HEK293 (cell line): ENCODE measurements around the gene TYRO3.

Source experiments
- CTCF ChIA-PET: fragments of 350-600 bp; formaldehyde crosslinking; extraction: SDS; loops from one replicate; lab custom pipeline; 2021; ENCODE audit warnings: antibody characterized with exemption; lab: Yijun Ruan, JAX
- POLR2A ChIA-PET: fragments of 300-600 bp; formaldehyde crosslinking; extraction: SDS; loops from one replicate; lab custom pipeline; 2020; ENCODE audit warnings: antibody characterized with exemption, inconsistent platforms; lab: Yijun Ruan, JAX
- H3K27ac ChIP-seq: fragments of 200-500 bp; sonication (Bioruptor generic); 2 replicates; pipeline ENCODE4 v1.5.1; 2014; ENCODE audit warnings: low read depth, low read length, control low read depth, inconsistent platforms; ENCODE audit errors: extremely low read depth
- H3K36me3 ChIP-seq, 2 experiments: fragments of 200-500 bp in 1 of 2; sonication (Bioruptor generic) in 1 of 2; 1 replicate in 1 of 2; 2 replicates in 1 of 2; pipeline ENCODE4 v1.5.1; 2014 to 2017; ENCODE audit warnings: inconsistent platforms in 2 of 2, low read length in 2 of 2; ENCODE audit not compliant: control insufficient read depth in 2 of 2, insufficient read depth in 1 of 2
- H3K4me1 ChIP-seq: fragments of 200-500 bp; sonication (Bioruptor generic); 2 replicates; pipeline ENCODE4 v1.5.1; 2014; ENCODE audit warnings: mild to moderate bottlenecking, low read length, inconsistent platforms; ENCODE audit not compliant: control insufficient read depth, insufficient read depth
- H3K4me3 ChIP-seq: 2 replicates; pipeline ENCODE4 v1.5.1; 2011; ENCODE audit warnings: low read depth, mild to moderate bottlenecking, control low read depth, low read length, moderate library complexity
- H3K9me3 ChIP-seq: fragments of 200-500 bp; sonication (Bioruptor generic); 2 replicates; pipeline ENCODE4 v1.5.1; 2014; ENCODE audit warnings: low read depth, low read length, inconsistent platforms; ENCODE audit not compliant: control insufficient read depth, insufficient read depth
- FEZF1 ChIP-seq: fragments of 450-650 bp; formaldehyde crosslinking; IDR thresholded peaks from 2 replicates; pipeline ENCODE4 v1.5.1; 2016; ENCODE audit warnings: missing biosample characterization, missing genetic modification characterization
- GLI4 ChIP-seq: fragments of 450-650 bp; formaldehyde crosslinking; IDR thresholded peaks from 2 replicates; pipeline ENCODE4 v1.5.1; 2016; ENCODE audit warnings: missing biosample characterization, missing genetic modification characterization
- GLIS1 ChIP-seq: fragments of 450-650 bp; formaldehyde crosslinking; IDR thresholded peaks from 2 replicates; pipeline ENCODE4 v1.5.1; 2016; ENCODE audit warnings: missing biosample characterization, missing genetic modification characterization
- HOXD13 ChIP-seq: sonication (generic); formaldehyde crosslinking; IDR thresholded peaks from 2 replicates; pipeline ENCODE4 v1.8.0; 2022; ENCODE audit warnings: missing genetic modification reagents, borderline replicate concordance
- PRDM1 ChIP-seq: fragments of 450-650 bp; formaldehyde crosslinking; IDR thresholded peaks from 2 replicates; pipeline ENCODE4; 2016; ENCODE audit warnings: missing biosample characterization, missing genetic modification characterization
- RBAK ChIP-seq: fragments of 450-650 bp; formaldehyde crosslinking; IDR thresholded peaks from 2 replicates; pipeline ENCODE4 v1.5.1; 2016; ENCODE audit warnings: missing biosample characterization, missing genetic modification characterization
- SP7 ChIP-seq: fragments of 450-650 bp; formaldehyde crosslinking; IDR thresholded peaks from 2 replicates; pipeline ENCODE4 v1.5.1; 2016; ENCODE audit warnings: missing biosample characterization, missing genetic modification characterization
- ZBTB17 ChIP-seq: fragments of 450-650 bp; formaldehyde crosslinking; IDR thresholded peaks from 2 replicates; pipeline ENCODE4 v1.5.1; 2016; ENCODE audit warnings: missing biosample characterization, missing genetic modification characterization
- ZBTB49 ChIP-seq: fragments of 450-650 bp; formaldehyde crosslinking; IDR thresholded peaks from 2 replicates; pipeline ENCODE4 v1.5.1; 2016; ENCODE audit warnings: missing biosample characterization, missing genetic modification characterization, low read depth
- ZIC2 ChIP-seq: fragments of 450-650 bp; formaldehyde crosslinking; IDR thresholded peaks from 2 replicates; pipeline ENCODE4 v1.5.1; 2016; ENCODE audit warnings: missing biosample characterization, missing genetic modification characterization
- ZNF10 ChIP-seq: fragments of 450-650 bp; formaldehyde crosslinking; IDR thresholded peaks from 2 replicates; pipeline ENCODE4 v1.5.1; 2017; ENCODE audit warnings: missing biosample characterization, missing genetic modification characterization
- ZNF121 ChIP-seq: fragments of 450-650 bp; formaldehyde crosslinking; IDR thresholded peaks from 2 replicates; pipeline ENCODE4 v1.5.1; 2016; ENCODE audit warnings: missing biosample characterization, missing genetic modification characterization
- ZNF248 ChIP-seq: fragments of 450-650 bp; formaldehyde crosslinking; IDR thresholded peaks from 2 replicates; pipeline ENCODE4 v1.5.1; 2017; ENCODE audit warnings: missing biosample characterization, missing genetic modification characterization
- ZNF426 ChIP-seq: fragments of 450-650 bp; formaldehyde crosslinking; IDR thresholded peaks from 2 replicates; pipeline ENCODE4 v1.5.1; 2017; ENCODE audit warnings: missing biosample characterization, missing genetic modification characterization, mild to moderate bottlenecking, inconsistent platforms, moderate library complexity
- ZNF449 ChIP-seq: fragments of 450-650 bp; formaldehyde crosslinking; IDR thresholded peaks from 2 replicates; pipeline ENCODE4 v1.5.1; 2017; ENCODE audit warnings: missing biosample characterization, mild to moderate bottlenecking, missing genetic modification characterization, moderate library complexity
- ZNF555 ChIP-seq: fragments of 450-650 bp; formaldehyde crosslinking; conservative IDR thresholded peaks from 2 replicates; pipeline ENCODE4 v1.5.1; 2017; ENCODE audit warnings: missing biosample characterization, mild to moderate bottlenecking, missing genetic modification characterization, inconsistent platforms
- ZNF558 ChIP-seq: fragments of 450-650 bp; formaldehyde crosslinking; IDR thresholded peaks from 2 replicates; pipeline ENCODE4 v1.5.1; 2016; ENCODE audit warnings: missing biosample characterization, missing genetic modification characterization
- ZNF621 ChIP-seq: fragments of 450-650 bp; formaldehyde crosslinking; IDR thresholded peaks from 2 replicates; pipeline ENCODE4 v1.5.1; 2017; ENCODE audit warnings: missing biosample characterization, missing genetic modification characterization
- ZNF624 ChIP-seq: fragments of 450-650 bp; formaldehyde crosslinking; IDR thresholded peaks from 2 replicates; pipeline ENCODE4 v1.5.1; 2017; ENCODE audit warnings: missing biosample characterization, missing genetic modification characterization
- ZNF660 ChIP-seq: fragments of 450-650 bp; IDR thresholded peaks from 2 replicates; pipeline ENCODE4 v1.5.1; 2018; ENCODE audit warnings: missing biosample characterization, mild to moderate bottlenecking, missing genetic modification characterization
- ZNF76 ChIP-seq: fragments of 450-650 bp; formaldehyde crosslinking; IDR thresholded peaks from 2 replicates; pipeline ENCODE4; 2016; ENCODE audit warnings: low read depth, missing biosample characterization, missing genetic modification characterization, borderline replicate concordance
- ZNF777 ChIP-seq: fragments of 450-650 bp; formaldehyde crosslinking; IDR thresholded peaks from 2 replicates; pipeline ENCODE4 v1.5.1; 2017; ENCODE audit warnings: missing biosample characterization, missing genetic modification characterization, borderline replicate concordance
- ZNF837 ChIP-seq: fragments of 450-650 bp; formaldehyde crosslinking; IDR thresholded peaks from 2 replicates; pipeline ENCODE4 v1.5.1; 2016; ENCODE audit warnings: missing biosample characterization, missing genetic modification characterization
- ZSCAN18 ChIP-seq: fragments of 450-650 bp; formaldehyde crosslinking; IDR thresholded peaks from 2 replicates; pipeline ENCODE4 v1.5.1; 2016; ENCODE audit warnings: missing biosample characterization, missing genetic modification characterization
- ZXDB ChIP-seq: fragments of 450-650 bp; formaldehyde crosslinking; IDR thresholded peaks from 2 replicates; pipeline ENCODE4 v1.5.1; 2016; ENCODE audit warnings: missing biosample characterization, missing genetic modification characterization

Gene TYRO3

GRCh38 chr15:41577863-41578735 lies 19.1 kb downstream of the TYRO3 start (continued):
- TF ChIP-seq ZNF76 (tag by site-specific recombination) (no peak), ZIC2 (peak; percentile 84), ZXDB (tag by site-specific recombination) (no peak), ZNF426 (tag by site-specific recombination) (no peak), FEZF1 (tag by site-specific recombination) (no peak), ZNF558 (tag by site-specific recombination) (no peak), GLIS1 (tag by site-specific recombination) (peak; percentile 29)

GRCh38 chr15:41578736-41579383 lies 19.8 kb downstream of the TYRO3 start:
- no peaks in the 10 kb centered on the region for H3K4me1 ChIP-seq
- no peak overlapping the region for H3K4me3 ChIP-seq
- TF ChIP-seq ZNF10 (tag by site-specific recombination) (no peak), SP7 (tag by site-specific recombination) (no peak), HOXD13 (CRISPR knock-in tag) (no peak), ZNF248 (tag by site-specific recombination) (no peak), ZNF555 (tag by site-specific recombination) (no peak), ZNF777 (tag by site-specific recombination) (no peak), ZNF621 (tag by site-specific recombination) (no peak), ZNF660 (tag by site-specific recombination) (no peak), ZNF624 (tag by site-specific recombination) (no peak), ZNF121 (tag by site-specific recombination) (no peak), ZBTB49 (tag by site-specific recombination) (no peak), ZNF449 (tag by site-specific recombination) (no peak), ZBTB17 (no peak), ZSCAN18 (tag by site-specific recombination) (no peak), RBAK (tag by site-specific recombination) (no peak), PRDM1 (no peak), ZNF837 (tag by site-specific recombination) (no peak), GLI4 (tag by site-specific recombination) (no peak), ZNF76 (tag by site-specific recombination) (no peak)
- TF ChIP-seq, all 188 proteins: peak for 0
- Histone ChIP-seq H3K9me3 (no peaks in the 10 kb centered on the region), H3K27ac (no peak overlapping the region), H3K36me3 (peaks cover 0 to 25% of the 10 kb centered on the region in 2 experiments; a peak in 2 of 3 replicates)
- CTCF ChIA-PET = interaction anchor here (0.6 to 0.9 kb wide), 3 partner anchors 9 to 225 kb away, joined by 4 to 6 read pairs (median 4); no protein-coding TSS in a partner anchor
- POLR2A ChIA-PET = interaction anchor here (0.6 to 2.6 kb wide), 4 partner anchors 15 to 81 kb away, joined by 3 to 5 read pairs (median 4); partner anchors contain the start of genes MGA and RPAP1
